NCI-H187 treated with DMSO at 0.1 percent for 48 hours (cell line): ENCODE results near the gene ADAMTSL3.

Experiments
- DNase-seq: peaks from one replicate; lab custom pipeline; 2025; lab: John Stamatoyannopoulos, UW

The ADAMTSL3 gene

DNA sequence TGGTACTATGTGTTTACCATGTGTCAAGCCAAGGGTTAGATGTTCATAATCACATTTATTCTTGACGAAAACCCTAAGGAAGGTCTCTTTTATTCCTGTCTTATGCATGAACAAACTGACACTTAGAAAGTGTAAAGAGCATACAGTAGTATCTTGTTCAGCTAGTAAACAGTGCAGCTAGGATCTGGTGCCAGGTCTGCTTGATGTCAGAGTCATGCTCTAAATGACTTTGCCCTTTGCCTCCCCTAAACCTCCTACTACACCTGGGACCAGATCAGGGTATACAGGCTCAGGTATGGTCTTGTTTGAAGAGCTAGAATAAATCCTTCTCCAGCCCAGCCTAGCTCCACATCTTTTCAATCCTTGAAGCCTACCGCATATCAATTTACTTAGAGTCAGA, 232.4 kb downstream of the ADAMTSL3 start:
- no peak for DNase-seq

DNA sequence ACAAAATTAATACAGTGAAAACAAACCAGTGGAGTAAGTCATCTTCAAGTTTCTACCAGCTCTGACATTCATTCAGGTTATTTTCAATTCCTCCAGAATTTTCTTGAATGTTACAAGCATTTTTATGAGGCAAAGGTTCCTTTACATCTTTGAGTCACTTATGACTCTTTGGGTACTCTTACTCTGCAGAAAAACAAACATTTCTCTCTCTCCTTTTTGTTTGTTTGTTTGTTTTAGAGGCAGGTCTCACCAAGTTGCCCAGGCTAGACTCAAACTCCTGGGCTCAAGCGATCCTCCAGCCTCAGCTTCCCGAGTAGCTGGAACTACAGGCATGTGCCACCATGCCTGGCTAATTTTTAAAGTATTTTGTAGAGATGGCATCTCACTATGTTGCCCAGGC, 233.5 kb downstream of the ADAMTSL3 start:
- DNase-seq, result no peak

DNA sequence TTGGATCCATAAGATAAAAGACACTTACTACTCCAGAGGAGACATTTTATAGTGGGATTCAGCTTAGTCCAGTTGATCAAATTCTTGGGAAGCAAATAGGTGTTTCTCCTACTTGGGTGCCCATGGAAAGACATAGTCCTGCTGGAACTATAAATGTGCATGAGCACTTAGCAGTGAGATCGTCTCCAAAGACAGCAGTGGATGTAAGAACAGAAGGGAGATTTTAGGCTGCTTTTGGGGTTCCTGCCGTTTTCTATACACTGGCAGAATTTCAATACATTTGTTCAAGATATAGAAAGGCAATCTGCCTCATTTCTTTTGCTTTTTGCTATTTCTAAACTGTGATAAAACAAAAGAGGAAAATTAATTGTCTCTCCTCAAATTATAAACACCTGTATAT, 234.0 kb downstream of the ADAMTSL3 start:
- no peak for DNase-seq

DNA sequence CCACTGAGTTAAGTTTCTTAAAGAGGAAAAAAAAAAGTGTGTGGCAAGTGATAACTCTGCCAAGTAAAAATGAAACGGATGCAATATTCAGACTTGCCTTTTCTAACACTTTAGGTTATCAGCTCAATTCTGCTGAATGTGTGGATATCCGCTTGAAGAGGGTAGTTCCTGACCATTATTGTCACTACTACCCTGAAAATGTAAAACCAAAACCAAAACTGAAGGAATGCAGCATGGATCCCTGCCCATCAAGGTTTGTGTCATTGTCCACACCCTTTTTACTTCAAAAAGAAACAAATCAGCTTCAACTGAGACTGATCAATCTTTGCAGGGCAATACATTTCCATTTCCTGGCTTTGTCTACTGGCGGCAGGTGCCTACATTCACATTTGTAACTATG, 236.1 kb downstream of the ADAMTSL3 start:
- no peak for DNase-seq

DNA sequence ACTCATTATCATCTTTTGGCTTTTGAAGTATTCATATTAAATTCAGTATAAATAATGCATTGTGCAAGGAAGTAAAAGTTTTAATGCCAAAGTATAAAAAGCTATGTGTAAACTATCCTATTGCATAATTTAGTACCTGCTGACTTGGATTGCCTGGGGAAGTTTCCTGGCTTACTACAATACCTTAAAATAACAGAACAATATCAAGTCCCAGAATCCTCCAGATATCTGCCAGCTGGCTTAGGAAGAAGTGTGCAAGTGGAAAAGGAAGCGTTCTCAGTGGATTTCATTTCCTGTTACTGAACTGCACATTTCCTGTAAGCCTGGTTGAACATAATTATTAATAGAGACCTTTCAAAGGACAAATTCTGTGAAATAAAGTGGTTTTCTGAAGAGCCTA, 236.7 kb downstream of the ADAMTSL3 start:
- no peak for DNase-seq

DNA sequence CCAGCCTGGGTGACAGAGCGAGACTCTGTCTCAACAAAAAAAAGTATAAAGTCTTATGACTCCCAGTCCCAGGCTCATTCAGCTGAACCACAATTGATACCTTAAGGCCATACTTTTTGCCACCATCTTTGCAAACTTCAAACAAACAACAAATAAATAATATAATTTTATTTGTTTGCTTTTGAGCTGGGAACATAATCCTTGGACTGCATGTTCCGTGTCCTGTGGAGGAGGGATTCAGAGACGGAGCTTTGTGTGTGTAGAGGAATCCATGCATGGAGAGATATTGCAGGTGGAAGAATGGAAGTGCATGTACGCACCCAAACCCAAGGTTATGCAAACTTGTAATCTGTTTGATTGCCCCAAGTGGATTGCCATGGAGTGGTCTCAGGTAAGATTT, 238.6 kb downstream of the ADAMTSL3 start:
- DNase-seq, result no peak

DNA sequence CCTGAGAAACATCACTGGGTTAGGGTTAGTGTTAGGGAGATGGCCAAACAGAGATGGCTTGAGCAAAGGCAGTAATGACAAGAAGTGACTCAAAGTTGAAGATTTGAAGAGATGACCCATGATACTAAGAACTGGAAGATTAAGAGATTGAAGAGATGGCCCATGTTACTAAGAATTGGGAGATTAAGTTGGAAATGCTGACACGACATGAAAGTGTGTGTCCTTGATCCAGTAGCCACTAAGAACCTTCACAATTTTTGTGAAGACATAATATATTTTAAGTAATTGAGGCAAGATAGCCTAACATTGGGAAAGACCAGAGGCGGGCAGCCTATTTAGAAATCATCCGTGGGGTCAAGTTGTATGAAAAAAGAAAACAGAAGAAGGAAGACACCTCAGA, 239.4 kb downstream of the ADAMTSL3 start:
- DNase-seq, result no peak

DNA sequence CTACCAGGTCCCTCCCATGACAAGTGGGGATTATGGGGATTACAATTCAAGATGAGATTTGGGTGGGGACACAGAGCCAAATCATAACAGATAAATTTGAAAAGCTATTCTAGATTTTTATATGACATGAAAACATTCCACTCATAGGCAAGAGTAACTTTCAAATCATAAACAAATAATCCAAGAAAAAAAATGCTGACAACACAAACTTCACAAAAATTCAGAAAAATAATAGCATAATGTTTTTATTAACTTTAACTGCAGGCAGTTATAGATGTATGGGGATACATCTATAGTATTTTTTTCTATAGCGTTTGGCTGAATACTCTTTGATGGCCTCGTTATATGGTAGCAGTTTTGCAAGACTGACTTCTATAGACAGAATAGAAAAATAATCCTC, 243.1 kb downstream of the ADAMTSL3 start:
- no peak for DNase-seq

DNA sequence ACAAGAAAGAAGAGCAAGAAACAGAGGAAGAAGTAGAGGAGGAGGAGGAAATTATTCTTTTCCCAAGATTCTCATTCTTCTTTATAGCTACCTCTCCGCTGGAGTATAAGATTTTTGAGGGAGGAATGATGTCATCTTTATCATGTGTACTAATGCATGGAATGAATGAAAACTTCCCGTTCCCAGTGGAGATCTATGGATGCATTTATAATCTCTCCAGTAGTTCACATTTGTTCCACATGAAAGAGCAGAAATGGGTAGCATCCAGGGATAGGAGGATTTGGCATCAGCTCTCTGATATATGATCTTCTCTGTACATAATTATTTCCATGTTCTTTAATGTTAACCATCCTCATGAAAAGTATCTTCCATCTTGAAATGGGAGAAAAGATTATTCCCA, 244.4 kb downstream of the ADAMTSL3 start:
- DNase-seq, result no peak

DNA sequence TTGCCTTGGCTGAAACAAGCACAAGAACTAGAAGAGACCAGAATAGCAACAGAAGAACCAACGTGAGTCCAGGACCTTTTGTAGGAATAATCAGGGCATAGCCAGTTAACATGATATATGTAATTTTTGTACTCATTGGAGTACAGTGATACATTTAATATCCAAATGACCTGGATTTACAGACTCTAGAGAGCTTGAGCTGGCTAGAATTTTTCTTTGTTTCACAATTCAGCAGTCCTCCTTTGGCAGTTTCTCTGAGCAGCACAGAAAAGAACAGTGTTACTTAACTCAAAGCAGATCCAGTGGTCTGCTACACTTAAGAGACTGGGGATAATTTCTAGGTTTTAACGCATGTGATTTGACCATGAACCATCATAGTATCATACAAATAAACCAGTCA, 245.7 kb downstream of the ADAMTSL3 start:
- no peak for DNase-seq

DNA sequence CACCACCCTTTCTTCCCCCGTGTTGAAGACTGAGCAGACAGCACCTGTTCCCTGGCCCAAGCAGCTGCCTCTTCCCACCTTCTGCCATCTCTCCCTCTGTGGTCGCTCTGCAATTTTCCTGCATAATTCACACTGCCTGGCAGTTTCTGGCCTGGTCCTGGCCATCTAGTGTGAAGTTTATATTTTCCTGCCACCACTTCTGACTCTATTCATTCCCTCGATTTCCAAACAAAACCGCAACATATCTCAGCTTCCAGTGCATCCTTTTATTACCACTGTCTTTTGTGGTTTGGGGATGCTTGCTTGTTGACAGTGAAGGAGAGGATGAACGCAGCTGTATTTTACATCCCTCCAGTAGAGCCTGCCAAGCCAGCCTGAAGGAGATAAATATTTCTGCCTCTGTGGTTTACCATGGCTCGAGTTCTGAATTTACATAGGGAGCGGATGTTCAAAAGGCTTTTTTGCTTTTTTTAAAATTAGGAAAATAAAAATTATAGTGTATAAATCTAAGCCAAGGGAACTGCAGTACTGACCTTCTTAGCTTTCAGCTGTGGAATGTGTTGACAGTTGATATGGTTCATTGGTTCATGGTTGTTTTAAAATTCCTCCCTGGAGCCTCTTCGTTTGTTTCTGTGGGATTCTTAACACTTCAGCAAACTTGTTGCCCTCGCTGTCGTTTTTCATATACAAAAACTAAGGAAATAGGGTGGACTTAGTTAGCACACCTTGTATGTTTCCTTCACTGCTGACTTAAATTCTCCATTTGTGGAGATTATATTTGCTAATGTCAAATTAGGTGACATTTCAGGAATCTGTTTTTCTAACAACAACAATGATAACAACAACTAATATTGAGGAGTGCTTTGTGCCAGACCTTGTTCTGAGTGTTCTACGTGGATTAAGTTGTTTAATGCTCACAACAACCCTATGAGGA, 250.5 kb downstream of the ADAMTSL3 start:
- DNase-seq, result no peak

DNA sequence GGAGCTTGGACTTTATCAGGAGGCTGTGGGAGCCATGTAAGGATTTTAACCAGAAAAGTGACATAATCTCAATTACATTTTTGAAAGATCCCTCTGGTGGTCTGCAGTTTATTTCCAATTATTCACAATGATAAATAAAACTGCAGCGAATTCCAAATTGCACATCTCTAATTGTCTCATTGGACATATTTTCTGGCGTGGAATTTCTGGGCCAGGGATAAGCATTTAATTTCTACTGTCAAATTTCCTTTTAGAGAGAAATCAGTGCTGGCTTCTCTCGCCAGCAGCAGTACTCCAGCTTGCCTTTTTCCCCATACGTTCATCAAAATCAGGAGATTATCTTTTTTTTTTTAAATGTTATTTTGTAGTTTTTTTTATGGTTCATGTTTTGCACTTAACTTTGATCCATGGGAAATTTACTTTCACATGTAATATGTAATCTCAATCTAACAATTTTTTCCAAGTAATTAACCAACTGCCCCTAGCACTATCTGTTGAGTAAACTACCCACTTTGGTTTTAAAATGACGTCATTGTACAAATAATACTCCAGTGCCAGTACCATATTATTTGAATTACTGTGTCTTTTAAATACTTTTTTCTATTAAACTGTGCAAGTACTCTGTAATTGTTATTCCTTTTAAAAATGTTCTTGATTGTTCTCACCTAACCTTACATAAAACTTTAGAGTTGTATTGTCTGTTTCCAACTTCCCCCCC, 251.8 kb downstream of the ADAMTSL3 start:
- DNase-seq, result no peak

DNA sequence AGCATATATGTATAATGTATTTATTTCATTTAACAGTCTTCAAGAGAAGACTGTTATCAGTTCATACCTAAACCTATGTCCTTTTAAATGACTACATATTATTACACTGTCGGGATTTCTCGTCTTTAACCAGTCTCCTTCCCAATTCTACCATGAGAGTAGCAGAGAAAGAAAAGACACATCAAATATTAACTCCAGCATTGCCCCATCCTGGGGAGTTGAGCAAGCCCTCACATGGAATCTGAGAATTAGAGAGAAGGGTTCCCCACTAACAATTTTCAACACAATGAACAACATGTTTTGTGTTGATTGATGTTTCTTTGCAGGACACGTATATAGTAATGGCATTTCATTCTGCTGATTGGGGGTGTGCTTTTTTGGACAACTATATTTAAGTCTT, 257.4 kb downstream of the ADAMTSL3 start:
- DNase-seq, result no peak

DNA sequence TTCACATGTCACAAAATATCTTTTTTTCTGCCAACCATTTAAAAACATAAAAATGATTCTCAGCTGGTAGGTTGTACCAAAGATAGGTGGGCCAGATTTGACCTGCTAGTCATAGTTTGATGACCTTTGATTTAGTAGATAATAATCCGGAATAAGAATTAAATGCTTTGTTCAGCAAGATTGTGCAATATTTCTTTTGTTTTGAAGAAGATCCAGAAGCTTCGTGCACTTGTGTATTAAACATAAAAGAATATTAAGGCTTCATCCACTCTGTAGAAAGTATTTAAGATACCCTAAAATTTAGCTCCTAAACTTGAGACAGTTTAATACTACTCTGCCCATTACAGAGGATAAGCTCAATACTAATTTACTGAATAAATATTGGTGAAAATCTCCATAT, 258.4 kb downstream of the ADAMTSL3 start:
- DNase-seq, result no peak

DNA sequence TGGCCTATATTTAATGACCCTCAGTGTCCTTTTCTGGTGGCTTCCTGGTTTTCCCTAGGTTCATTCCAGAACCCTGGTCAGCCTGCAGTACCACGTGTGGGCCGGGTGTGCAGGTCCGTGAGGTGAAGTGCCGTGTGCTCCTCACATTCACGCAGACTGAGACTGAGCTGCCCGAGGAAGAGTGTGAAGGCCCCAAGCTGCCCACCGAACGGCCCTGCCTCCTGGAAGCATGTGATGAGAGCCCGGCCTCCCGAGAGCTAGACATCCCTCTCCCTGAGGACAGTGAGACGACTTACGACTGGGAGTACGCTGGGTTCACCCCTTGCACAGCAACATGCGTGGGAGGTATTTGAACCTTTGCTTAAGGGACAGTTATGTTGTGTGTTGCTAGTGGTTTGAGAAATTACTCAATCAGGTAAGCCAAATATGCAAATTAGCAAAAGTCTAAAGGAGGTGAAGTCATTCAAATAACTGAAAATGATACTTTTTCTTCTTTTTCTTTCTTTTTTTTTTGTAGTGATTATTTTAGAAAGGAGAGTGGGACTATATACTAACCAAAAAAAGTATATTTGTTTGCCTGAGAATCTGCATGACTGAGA, 259.2 kb downstream of the ADAMTSL3 start:
- DNase-seq, result no peak

DNA sequence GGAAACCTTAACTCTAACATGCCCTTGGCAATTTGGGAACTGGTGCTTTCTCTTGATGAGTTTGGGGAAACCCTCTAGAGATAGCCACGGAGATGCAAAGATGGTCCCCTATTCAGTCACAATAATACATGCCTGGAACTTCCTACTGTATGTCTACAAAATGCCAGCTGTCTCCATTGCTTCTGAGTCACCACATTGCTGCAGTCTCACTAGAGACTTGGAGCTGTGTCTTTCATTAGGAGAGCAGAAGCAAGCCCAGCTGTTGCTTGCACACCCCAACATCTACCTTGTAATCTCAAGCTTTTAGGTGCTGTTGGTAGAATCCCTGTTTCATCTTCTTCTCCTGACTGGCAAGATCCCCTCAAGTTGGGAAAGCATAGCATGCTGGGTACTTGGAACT, 261.0 kb downstream of the ADAMTSL3 start:
- DNase-seq, result no peak

DNA sequence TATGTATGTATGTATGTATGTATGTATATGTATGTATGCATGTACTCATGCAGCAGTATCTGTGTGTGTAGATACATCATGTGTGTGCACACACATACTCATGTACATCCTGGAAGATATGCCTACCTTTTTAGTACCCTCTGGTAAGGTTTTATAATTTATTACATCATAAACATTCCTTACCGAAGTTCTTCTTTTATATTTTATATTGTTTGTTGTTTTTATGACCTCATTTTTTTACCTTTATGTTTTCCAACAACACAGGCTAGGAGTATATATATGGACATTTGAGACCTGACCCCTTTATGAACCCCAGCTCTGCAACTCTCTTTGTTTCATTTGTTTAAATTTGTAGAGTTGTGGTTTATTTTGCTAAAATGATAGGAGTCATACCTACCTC, 263.5 kb downstream of the ADAMTSL3 start:
- DNase-seq, result no peak

DNA sequence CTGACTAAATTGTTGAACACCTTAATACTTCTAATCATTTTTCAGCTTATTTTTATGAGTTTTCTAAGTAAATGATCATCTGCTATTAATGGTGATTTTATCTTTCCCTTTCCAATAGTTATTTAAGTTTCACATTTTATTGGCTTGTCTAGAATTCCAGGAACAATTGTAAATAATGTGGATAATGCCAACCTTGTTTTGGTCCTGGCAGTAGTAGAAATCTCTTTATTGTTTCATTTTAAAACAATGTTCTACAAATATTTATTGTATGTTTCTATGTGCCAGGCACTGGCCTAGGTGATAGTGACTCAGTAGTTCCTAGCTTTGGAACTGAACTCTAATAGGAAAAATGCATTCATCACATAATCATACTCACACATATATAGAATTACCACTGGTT, 264.1 kb downstream of the ADAMTSL3 start:
- no peak for DNase-seq

DNA sequence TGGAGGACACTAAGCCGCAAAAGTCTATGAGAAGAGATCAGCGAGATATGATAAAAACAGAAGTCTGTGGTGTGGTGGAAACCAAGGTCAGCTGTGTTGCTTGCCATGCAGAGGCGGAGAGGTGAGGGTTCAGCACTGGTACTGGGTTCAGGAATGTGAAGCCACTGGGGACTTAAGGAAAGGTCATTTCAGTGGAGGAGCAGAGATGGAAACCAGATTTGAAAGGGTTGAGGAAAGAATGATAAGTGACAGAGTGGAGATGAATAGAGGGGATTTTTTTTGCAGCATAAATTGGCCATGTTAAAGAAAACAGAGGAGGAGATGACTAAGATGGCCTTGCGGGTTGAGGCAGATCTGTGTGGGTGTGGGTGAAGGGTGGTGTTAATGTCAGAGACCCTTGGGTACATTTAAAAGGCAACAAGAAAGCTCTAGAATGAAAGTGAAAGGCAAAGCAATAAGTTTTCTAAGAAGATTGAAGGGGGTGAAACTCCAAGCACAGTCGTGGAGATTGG, 265.5 kb downstream of the ADAMTSL3 start:
- no peak for DNase-seq

DNA sequence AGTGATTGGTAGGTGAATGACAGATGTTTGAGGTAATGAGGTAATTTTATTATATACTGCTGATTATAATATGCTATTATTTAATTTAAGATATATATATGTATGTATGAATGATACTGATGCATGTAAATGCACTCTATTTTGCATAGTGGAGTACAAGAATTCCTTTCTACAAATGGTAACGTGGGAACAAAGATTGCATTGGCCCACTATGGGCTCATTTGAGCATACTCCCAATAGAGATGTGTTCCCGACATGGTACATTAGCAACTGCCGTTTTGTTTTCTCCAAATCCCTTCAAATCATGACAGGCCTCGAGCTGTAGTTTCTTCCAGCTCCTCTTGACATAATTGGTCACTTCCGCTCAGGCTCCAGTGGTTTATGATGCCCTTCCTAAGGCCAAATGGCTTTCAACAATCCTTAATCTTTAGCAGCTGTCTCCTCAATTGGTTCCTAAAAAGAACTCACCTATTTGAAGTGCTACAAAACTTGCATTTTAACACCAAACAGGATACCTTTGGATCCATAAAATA, 266.1 kb downstream of the ADAMTSL3 start:
- no peak for DNase-seq

DNA sequence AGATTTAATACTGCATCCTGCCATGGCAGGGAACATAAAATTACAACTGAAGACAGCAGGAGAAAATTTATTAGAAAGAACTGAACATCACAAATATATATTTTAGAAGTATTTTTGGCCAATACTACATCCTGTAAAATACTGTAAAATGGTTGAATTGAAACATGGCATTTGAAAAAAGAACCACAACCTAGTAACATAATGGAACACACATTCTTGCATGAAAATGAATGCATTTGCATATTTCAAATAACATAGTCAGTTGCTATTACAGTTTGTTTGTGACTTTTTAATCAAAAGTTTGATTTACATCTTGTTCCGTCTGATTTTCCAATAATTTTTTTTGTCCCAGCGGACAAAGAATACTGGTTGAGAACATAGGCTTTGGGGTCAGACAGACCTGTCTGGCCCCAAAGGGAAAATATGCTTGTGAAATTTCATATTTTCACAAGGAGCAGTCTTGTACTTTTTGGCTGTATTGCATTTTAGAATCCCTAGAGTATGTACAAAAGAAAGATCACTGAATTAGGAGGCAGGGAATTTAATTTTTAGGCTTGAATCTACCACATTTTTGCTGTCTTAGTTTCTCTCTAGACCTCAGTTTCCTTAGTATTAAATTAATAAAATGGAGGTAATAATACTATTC, 268.8 kb downstream of the ADAMTSL3 start:
- no peak for DNase-seq

DNA sequence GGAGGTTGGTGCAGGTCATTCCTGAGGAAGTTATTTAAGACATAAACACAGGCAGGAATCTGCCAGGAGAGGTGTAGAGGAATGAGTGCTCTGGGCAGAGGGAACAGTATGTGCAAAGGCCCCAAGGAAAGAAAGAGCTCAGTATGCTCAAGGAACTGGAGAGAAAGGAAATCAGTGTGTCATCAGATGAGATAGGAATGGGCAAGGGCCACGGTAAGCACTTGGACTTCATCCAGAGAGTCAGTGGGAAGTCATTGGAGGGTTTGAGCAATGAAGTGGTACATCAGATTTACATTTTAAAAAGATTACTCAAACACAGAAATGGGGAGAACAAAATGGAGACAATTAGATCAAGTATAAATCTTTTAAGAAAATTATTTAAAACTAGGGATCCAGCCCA, 272.2 kb downstream of the ADAMTSL3 start:
- DNase-seq, result no peak
